NT2/D1 (cell line): ENCODE measurements around the gene NOD1.

Experiments
- DNase-seq: peaks from one replicate; pipeline ENCODE4 v3.0.0-alpha.2; 2011; ENCODE audit warnings: low read depth, low spot score
- H3K27me3 ChIP-seq: 2 replicates; pipeline ENCODE4 v1.6.0; 2011; ENCODE audit warnings: mild to moderate bottlenecking; ENCODE audit not compliant: insufficient read length, insufficient read depth
- H3K36me3 ChIP-seq: 2 replicates; pipeline ENCODE4 v1.6.1; 2011; ENCODE audit warnings: mild to moderate bottlenecking, low read length, mixed read lengths; ENCODE audit not compliant: insufficient read depth, insufficient read length
- H3K4me1 ChIP-seq: 2 replicates; pipeline ENCODE4 v1.5.1; 2011; ENCODE audit not compliant: insufficient read depth, insufficient read length
- H3K4me3 ChIP-seq: 2 replicates; pipeline ENCODE4 v1.5.1; 2011; ENCODE audit warnings: low read depth; ENCODE audit not compliant: insufficient read length
- H3K9ac ChIP-seq: 2 replicates; pipeline ENCODE4 v1.6.0; 2011; ENCODE audit warnings: low read depth; ENCODE audit not compliant: insufficient read length
- H3K9me3 ChIP-seq: 2 replicates; pipeline ENCODE4 v1.5.1; 2011; ENCODE audit warnings: mild to moderate bottlenecking, low read length; ENCODE audit not compliant: insufficient read depth
- SUZ12 ChIP-seq: IDR thresholded peaks from 2 replicates; pipeline ENCODE4 v1.6.1; 2011; ENCODE audit not compliant: insufficient read length, insufficient read depth; ENCODE audit errors: extremely low read depth
- YY1 ChIP-seq: IDR thresholded peaks from 2 replicates; pipeline ENCODE4 v1.6.1; 2011; ENCODE audit not compliant: insufficient read length, insufficient read depth
- ZNF274 ChIP-seq: IDR thresholded peaks from 2 replicates; pipeline ENCODE4 v1.6.1; 2011; ENCODE audit warnings: mild to moderate bottlenecking, low read depth, low read length

NOD1 gene

DNA sequence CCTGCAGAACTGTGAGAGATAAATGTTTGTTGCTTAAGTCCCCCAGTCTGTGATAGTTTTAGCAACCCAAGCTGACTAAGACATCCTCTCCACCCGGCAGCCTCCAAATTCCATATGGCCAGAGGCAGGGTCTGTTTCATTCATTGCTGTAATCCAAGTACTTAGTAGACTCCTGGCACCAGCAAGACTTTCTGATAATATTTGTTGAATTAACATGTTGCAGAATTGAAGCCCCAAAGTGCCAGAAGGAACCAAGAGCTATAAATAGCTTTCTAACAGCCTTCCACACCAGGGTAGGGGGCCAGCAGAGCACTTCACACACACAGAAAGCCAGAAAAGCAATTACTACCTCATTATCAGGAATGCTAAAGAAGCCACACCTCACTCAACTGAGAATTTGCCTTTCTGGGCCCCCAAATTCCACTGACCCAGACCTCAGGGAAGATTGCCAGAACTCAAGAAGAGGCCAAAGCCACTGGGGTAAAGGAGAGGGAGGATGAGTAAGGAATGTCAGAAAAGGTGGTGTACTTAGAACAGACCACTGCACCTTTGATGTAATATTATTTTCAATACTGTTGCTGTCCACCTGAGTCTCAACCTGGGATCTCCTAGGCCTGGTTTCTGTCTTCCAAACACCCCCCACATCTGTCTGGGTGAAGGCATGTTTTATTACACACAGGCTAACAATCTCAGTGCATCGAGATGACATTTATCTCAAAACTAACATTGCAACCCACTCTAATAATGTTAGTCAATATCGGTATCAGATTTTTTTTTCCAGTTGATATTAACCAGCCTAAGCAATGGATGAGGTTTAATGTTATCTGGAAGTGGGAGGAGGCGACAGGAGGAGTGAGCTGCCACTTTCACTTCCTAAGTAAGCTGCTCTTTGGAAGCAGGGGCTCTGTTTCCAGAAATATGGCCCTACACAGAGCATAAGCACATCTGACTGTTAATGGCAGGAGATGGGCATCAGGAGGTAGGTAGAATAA, 5.5 kb downstream of the NOD1 start:
- Histone ChIP-seq H3K9ac (no peak overlapping the region), H3K36me3 (peaks cover 42% of the 10 kb centered on the region), H3K27me3 (no peaks in the 10 kb centered on the region), H3K4me1 (peaks cover 9% of the 10 kb centered on the region), H3K4me3 (no peak overlapping the region), H3K9me3 (no peaks in the 10 kb centered on the region)
- no peak for TF ChIP-seq ZNF274
- TF ChIP-seq SUZ12: no peak
- TF ChIP-seq YY1: no peak
- DNase-seq: no peak

DNA sequence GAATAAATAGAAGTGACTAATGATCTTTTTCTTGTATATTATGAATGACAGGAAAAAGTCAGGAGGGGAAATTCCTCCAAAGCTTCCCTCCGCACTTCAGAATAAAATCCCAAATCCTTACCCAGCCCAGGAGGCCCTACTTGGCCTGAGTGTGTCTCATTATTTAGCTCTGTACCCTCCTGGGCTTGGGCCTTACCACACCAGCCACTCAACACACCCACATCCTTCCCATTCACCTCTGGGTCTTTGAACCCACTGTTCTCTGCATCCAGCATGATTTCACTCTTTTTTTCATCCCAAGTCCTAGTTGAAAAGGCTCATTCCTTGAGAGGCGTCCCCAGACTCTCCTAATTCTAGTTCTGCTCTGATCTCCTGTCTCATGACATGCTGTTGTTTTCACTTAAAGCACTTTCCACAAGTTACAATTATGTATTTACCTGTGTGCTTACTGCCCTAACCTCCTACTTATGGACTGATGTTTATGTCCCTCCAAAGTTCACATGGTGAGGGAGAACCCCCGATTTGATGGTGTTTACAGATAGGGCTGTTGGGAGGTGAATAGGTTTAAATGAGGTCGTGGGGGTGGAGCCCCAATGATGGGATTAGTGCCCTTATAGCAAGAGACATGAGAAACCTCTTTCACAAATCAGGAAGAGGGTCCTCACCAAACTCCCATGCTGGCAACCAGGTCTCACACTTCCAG, 6.4 kb downstream of the NOD1 start:
- peaks cover 42% of the 10 kb centered on the region for H3K36me3 ChIP-seq
- TF ChIP-seq ZNF274 (no peak), SUZ12 (no peak), YY1 (no peak)
- no peak overlapping the region for H3K4me3 ChIP-seq
- H3K4me1 ChIP-seq: peaks cover 9% of the 10 kb centered on the region
- no peaks in the 10 kb centered on the region for H3K27me3 ChIP-seq
- no peaks in the 10 kb centered on the region for H3K9me3 ChIP-seq
- no peak for DNase-seq
- H3K9ac ChIP-seq: no peak overlapping the region

DNA sequence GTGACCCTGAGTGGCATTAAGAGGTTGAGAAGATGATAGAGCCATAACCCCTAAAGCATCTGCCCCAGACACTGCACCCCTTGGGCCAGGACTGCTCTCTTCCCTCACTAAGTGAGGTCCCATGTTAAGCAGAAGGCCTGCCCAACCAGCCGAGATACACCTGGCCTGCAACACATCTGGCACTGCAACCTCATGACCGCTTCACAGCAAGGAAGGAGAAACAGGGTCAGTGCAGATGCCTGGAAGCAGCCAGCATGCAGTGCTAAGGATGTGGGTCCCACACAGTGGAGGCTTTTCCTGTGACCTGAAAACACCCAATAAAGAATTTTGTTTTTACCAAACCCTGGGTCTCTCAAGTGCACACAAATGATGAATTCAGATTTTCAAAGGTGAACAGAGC, 7.4 kb downstream of the NOD1 start:
- no peak for DNase-seq
- no peak overlapping the region for H3K9ac ChIP-seq
- no peaks in the 10 kb centered on the region for H3K9me3 ChIP-seq
- no peak overlapping the region for H3K4me3 ChIP-seq
- H3K4me1 ChIP-seq: peaks cover 9% of the 10 kb centered on the region
- H3K36me3 ChIP-seq: peaks cover 35% of the 10 kb centered on the region
- no peak for TF ChIP-seq ZNF274
- no peak for TF ChIP-seq YY1
- TF ChIP-seq SUZ12: no peak
- no peaks in the 10 kb centered on the region for H3K27me3 ChIP-seq

DNA sequence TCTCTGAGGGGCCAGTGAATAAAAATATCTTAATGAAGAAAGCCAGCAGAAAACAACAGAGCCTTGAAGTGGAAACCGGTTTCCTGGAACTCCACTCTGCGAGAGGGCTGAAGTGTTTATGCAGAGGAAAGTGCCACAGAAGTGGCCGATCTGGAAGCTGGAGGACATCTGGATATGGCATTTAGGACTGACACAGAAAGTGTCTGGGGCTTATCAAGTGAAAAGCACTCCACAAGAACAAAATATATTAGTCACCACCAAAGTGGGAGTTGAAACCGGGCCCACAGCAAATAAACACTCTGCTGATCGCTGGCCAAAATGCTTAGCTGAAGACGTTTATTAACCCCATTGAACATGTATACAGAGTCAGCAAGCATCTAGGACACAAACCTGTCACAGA, 7.8 kb downstream of the NOD1 start:
- Histone ChIP-seq H3K9ac (no peak overlapping the region), H3K27me3 (no peaks in the 10 kb centered on the region), H3K9me3 (no peaks in the 10 kb centered on the region), H3K4me3 (no peak overlapping the region), H3K4me1 (peaks cover 9% of the 10 kb centered on the region), H3K36me3 (peaks cover 33% of the 10 kb centered on the region)
- TF ChIP-seq YY1 (no peak), SUZ12 (no peak), ZNF274 (no peak)
- no peak for DNase-seq

DNA sequence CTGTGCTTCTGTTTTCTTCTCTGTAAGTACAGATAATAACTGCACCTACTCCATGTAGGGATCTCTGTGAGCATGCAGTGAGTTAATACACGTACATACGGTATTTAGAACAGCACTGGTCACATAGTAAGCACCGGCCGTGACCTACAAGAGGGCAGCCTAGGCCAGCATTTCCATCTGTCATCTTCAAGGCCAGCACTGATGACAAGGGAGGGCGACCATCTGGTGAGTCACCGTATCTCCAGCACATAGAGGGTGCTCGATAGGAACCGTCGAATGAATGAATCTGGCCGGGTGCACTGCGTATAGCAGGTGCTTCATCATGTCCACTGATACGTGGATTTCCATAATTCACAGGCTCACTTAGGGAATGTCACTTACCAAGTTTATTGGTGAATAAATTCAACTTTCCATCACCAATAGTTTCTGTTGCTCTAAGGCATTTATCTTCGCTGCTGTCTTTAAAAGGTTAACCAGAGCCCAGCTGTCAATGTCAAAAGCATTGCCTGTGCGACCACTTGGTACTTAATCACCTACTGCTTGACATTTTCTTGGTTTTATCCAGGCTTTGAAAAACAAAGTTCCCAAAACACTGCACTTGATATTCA, 8.3 kb downstream of the NOD1 start:
- Histone ChIP-seq H3K4me3 (no peak overlapping the region), H3K36me3 (peaks cover 28% of the 10 kb centered on the region), H3K4me1 (peaks cover 9% of the 10 kb centered on the region), H3K27me3 (no peaks in the 10 kb centered on the region), H3K9ac (no peak overlapping the region), H3K9me3 (no peaks in the 10 kb centered on the region)
- no peak for DNase-seq
- TF ChIP-seq SUZ12 (no peak), YY1 (no peak), ZNF274 (no peak)

DNA sequence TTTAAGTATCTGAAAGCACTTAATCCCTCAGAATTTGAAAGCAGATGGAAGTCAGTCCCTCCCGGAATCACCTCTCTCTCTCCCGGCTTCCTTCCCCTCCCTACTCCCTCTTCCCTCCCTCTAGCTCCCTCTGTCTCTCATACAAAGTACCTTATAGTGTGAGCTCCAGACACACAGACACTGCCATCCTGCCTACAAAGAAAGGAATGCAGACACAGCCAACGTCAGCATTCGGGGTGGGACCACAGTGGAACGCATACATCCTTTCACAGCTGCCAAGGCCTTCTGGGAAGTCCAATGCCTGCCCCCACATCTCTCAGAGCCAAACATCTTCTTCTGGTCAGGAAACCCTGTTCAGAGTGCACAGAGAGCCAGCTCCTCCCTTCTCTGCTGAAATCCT, 9.3 kb downstream of the NOD1 start:
- peak; percentile 95 for DNase-seq
- TF ChIP-seq YY1 (no peak), ZNF274 (no peak), SUZ12 (no peak)
- peaks cover 24% of the 10 kb centered on the region for H3K36me3 ChIP-seq
- H3K9ac ChIP-seq: no peak overlapping the region
- H3K4me3 ChIP-seq: no peak overlapping the region
- H3K27me3 ChIP-seq: no peaks in the 10 kb centered on the region
- peaks cover 9% of the 10 kb centered on the region for H3K4me1 ChIP-seq
- no peaks in the 10 kb centered on the region for H3K9me3 ChIP-seq

DNA sequence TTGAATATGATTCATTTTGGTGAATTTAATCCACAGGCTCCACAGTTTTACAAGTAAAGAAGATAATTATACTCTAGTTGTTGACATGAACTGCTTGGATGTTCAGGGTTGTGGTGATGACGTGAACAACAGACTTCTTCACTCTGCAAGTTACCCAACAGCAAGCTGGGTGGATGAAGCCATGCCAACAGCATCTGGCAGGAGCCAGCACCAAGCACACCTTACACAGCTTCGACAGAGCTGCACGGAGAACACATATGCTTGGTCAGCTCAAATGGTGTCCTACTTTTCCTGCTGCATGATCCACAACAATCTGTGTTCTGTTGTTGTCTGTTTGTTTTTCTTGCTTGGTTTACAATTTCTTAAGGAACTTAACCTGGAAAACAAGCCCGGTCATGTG, 9.8 kb downstream of the NOD1 start:
- H3K4me3 ChIP-seq: no peak overlapping the region
- H3K4me1 ChIP-seq: peaks cover 9% of the 10 kb centered on the region

More for the DNA sequence above, 9.8 kb downstream of the NOD1 start:
- peaks cover 22% of the 10 kb centered on the region for H3K36me3 ChIP-seq
- H3K27me3 ChIP-seq: no peaks in the 10 kb centered on the region
- no peak overlapping the region for H3K9ac ChIP-seq
- no peak for DNase-seq
- H3K9me3 ChIP-seq: no peaks in the 10 kb centered on the region
- TF ChIP-seq SUZ12: no peak
- no peak for TF ChIP-seq ZNF274
- no peak for TF ChIP-seq YY1
